CD4-positive, alpha-beta T cell (primary cell): Measurements from ENCODE around the gene PELI2. TPM values are rescaled to one million over a fixed set of nuclear protein-coding genes. Genes with fewer than 3 reads are reported as not detected.
A peak's percentile ranks its signal among the peaks of the same experiment; 100 is the strongest.

Experiments used
- ATAC-seq: fragments of 200-7000 bp; cut with Tn5 transposase; one replicate; pipeline ENCODE4 v1.10.0; 2022; ENCODE audit warnings: mild to moderate bottlenecking; ENCODE audit not compliant: poor library complexity
- CTCF ChIA-PET: fragments of 350-600 bp; sonication (Branson Sonifier 250); formaldehyde crosslinking; loops from one replicate; lab custom pipeline; 2021; ENCODE audit warnings: antibody characterized with exemption, inconsistent platforms; lab: Charles Lee
- POLR2A ChIA-PET: fragments of 350-600 bp; sonication (Branson Sonifier 250); formaldehyde crosslinking; loops from one replicate; lab custom pipeline; 2021; ENCODE audit warnings: antibody characterized with exemption, inconsistent platforms; lab: Charles Lee
- DNase-seq, 14 experiments: peaks; one replicate each; pipeline ENCODE4 v3.0.0-alpha.2; 2013 to 2020; ENCODE audit warnings: mixed read lengths in 2 of 14
- H3K27ac ChIP-seq, 2 donors: one replicate each; pipeline versions ENCODE4 v1.5.1 to v1.7.0; 2013; ENCODE audit warnings: low read length in 2 of 2, low read depth in 1 of 2, mild to moderate bottlenecking in 1 of 2
- H3K27me3 ChIP-seq, 2 experiments: 1 replicate in 1 of 2; 2 replicates in 1 of 2; pipeline versions ENCODE4 v1.6.1 to v1.7.0; 2013; ENCODE audit warnings: low read length in 2 of 2, control low read depth in 1 of 2, mild to moderate bottlenecking in 1 of 2, moderate library complexity in 1 of 2; ENCODE audit not compliant: insufficient read depth in 2 of 2, control insufficient read depth in 1 of 2
- H3K36me3 ChIP-seq: one replicate; pipeline ENCODE4 v1.6.1; 2013; ENCODE audit warnings: low read length, control low read depth; ENCODE audit not compliant: insufficient read depth
- H3K4me1 ChIP-seq: one replicate; pipeline ENCODE4 v1.6.1; 2013; ENCODE audit warnings: low read length, control low read depth; ENCODE audit not compliant: insufficient read depth
- H3K4me3 ChIP-seq: one replicate; pipeline ENCODE4 v1.5.1; 2013; ENCODE audit warnings: mild to moderate bottlenecking, low read length, moderate library complexity
- H3K9me3 ChIP-seq, 2 experiments: 1 replicate in 1 of 2; 2 replicates in 1 of 2; pipeline versions ENCODE4 v1.6.1 to v1.7.0; 2013; ENCODE audit warnings: low read length in 2 of 2, mild to moderate bottlenecking in 2 of 2, control low read depth in 1 of 2, moderate library complexity in 1 of 2; ENCODE audit not compliant: control insufficient read depth in 1 of 2, insufficient read depth in 1 of 2
- H3K27ac Mint-ChIP-seq: one replicate; pipeline ENCODE4 v1.8.0; 2020; ENCODE audit warnings: mixed read lengths
- H3K27me3 Mint-ChIP-seq: one replicate; pipeline ENCODE4 v1.8.0; 2021; ENCODE audit warnings: mixed read lengths
- H3K36me3 Mint-ChIP-seq: one replicate; pipeline ENCODE4 v1.8.0; 2021; ENCODE audit warnings: low read depth, mixed read lengths
- H3K4me1 Mint-ChIP-seq: one replicate; pipeline ENCODE4 v1.8.0; 2021; ENCODE audit warnings: low read depth, mixed read lengths
- H3K4me3 Mint-ChIP-seq: one replicate; pipeline ENCODE4 v1.8.0; 2020; ENCODE audit warnings: mild to moderate bottlenecking, mixed read lengths
- H3K9me3 Mint-ChIP-seq: one replicate; pipeline ENCODE4 v1.8.0; 2020; ENCODE audit warnings: mixed read lengths
- intact Hi-C, 2 experiments: fragments of 100-400 bp; cut with DNase I in 1 of 2; cut with micrococcal nuclease in 1 of 2; formaldehyde crosslinking; loops; one replicate each; pipeline versions ENCODE4 v1.15.1 to v1.9.0; 2023 to 2025; cut with DNase I, micrococcal nuclease
- total RNA-seq, 174 experiments: library from RNA in 2 of 174; stranded (reverse) in 2 of 174; gene quantifications; one replicate each; pipeline ENCODE4 v1.2.3 and lab custom pipeline; 2021 to 2026
- TF ChIP-seq, protein P1 (sequence below): fragments of 200-600 bp; IDR thresholded peaks from one replicate; pipeline ENCODE4 v1.8.0; 2022; ENCODE audit warnings: antibody characterized with exemption, mild to moderate bottlenecking

PELI2 gene
- total RNA-seq, 2 experiments from 2014 or later: 12.2 to 15.9 TPM

GRCh38 chr14:56115976-56116893, 2.0 kb upstream of the PELI2 start:
- no peak overlapping the region for H3K4me3 ChIP-seq
- TF ChIP-seq, protein P1, sequence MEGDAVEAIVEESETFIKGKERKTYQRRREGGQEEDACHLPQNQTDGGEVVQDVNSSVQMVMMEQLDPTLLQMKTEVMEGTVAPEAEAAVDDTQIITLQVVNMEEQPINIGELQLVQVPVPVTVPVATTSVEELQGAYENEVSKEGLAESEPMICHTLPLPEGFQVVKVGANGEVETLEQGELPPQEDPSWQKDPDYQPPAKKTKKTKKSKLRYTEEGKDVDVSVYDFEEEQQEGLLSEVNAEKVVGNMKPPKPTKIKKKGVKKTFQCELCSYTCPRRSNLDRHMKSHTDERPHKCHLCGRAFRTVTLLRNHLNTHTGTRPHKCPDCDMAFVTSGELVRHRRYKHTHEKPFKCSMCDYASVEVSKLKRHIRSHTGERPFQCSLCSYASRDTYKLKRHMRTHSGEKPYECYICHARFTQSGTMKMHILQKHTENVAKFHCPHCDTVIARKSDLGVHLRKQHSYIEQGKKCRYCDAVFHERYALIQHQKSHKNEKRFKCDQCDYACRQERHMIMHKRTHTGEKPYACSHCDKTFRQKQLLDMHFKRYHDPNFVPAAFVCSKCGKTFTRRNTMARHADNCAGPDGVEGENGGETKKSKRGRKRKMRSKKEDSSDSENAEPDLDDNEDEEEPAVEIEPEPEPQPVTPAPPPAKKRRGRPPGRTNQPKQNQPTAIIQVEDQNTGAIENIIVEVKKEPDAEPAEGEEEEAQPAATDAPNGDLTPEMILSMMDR: no peak
- Mint-ChIP-seq H3K4me1 (peaks cover 50% of the 10 kb centered on the region), H3K27me3 (peaks cover 8% of the 10 kb centered on the region), H3K4me3 (peak overlapping the region; percentile 62), H3K27ac (peak overlapping the region; percentile 82), H3K36me3 (peaks cover 10% of the 10 kb centered on the region), H3K9me3 (no peaks in the 10 kb centered on the region)
- peaks cover 0 to 6% of the 10 kb centered on the region in 2 experiments for H3K27me3 ChIP-seq
- DNase-seq (peak in 7 of 14 experiments; percentile 14 to 60 (median 33)), ATAC-seq (peak; percentile 17)
- H3K36me3 ChIP-seq: no peaks in the 10 kb centered on the region
- CTCF ChIA-PET: no interaction called here
- peak overlapping the region; percentile 50 for H3K27ac ChIP-seq
- H3K4me1 ChIP-seq: peaks cover 27% of the 10 kb centered on the region
- intact Hi-C loops: loop anchor here (5.0 to 10.0 kb wide), 6 partner anchors 59 to 851 kb away; partner anchors contain the start of genes ATG14 (in 1 of the 2), KTN1 (in 1 of the 2) and TMEM260 (in 1 of the 2)
- H3K9me3 ChIP-seq: no peaks in the 10 kb centered on the region
- POLR2A ChIA-PET: interaction anchor here (0.6 to 3.6 kb wide), 3 partner anchors 8 to 34 kb away, joined by 3 to 16 read pairs (median 8); no protein-coding TSS in a partner anchor

GRCh38 chr14:56118611-56119181, 485 bp downstream of the PELI2 start:
- ChIA-PET CTCF (interaction anchor here (0.6 to 1.4 kb wide), 3 partner anchors 9 to 11 kb away, joined by 3 to 5 read pairs (median 3); no protein-coding TSS in a partner anchor), POLR2A (interaction anchor here (0.7 to 3.6 kb wide), 18 partner anchors 8 to 1150 kb away, joined by 3 to 16 read pairs (median 4); partner anchors contain the start of genes AP5M1, EXOC5, SOCS4 and TMEM260)
- intact Hi-C loops: loop anchor here (2.0 to 10.0 kb wide), 7 partner anchors 61 to 854 kb away; partner anchors contain the start of genes ATG14 (in 1 of the 2), KTN1 (in 1 of the 2) and TMEM260 (in 1 of the 2)
- Histone ChIP-seq H3K27ac (no peak overlapping the region), H3K36me3 (no peaks in the 10 kb centered on the region), H3K4me3 (peak overlapping the region; percentile 62), H3K4me1 (peaks cover 27% of the 10 kb centered on the region), H3K9me3 (no peaks in the 10 kb centered on the region), H3K27me3 (peaks cover 0 to 9% of the 10 kb centered on the region in 2 experiments)
- ATAC-seq (no peak), DNase-seq (peak in 11 of 14 experiments; percentile 5 to 58 (median 25))
- no peak overlapping the region for H3K27ac Mint-ChIP-seq
- peaks cover 58% of the 10 kb centered on the region for H3K4me1 Mint-ChIP-seq
- H3K36me3 Mint-ChIP-seq: peaks cover 10% of the 10 kb centered on the region
- peak overlapping the region; percentile 28 for H3K4me3 Mint-ChIP-seq
- TF ChIP-seq, protein P1: no peak
- H3K9me3 Mint-ChIP-seq: no peaks in the 10 kb centered on the region
- H3K27me3 Mint-ChIP-seq: peaks cover 8% of the 10 kb centered on the region
